Measurements from ENCODE around the gene SHC3. TPM values are rescaled to one million over a fixed set of nuclear protein-coding genes. Genes with fewer than 3 reads are reported as not detected.

SHC3 gene
- total RNA-seq, 4 donors from 2014 or later: 0.38 to 9.3 (median 4.4) TPM

DNA sequence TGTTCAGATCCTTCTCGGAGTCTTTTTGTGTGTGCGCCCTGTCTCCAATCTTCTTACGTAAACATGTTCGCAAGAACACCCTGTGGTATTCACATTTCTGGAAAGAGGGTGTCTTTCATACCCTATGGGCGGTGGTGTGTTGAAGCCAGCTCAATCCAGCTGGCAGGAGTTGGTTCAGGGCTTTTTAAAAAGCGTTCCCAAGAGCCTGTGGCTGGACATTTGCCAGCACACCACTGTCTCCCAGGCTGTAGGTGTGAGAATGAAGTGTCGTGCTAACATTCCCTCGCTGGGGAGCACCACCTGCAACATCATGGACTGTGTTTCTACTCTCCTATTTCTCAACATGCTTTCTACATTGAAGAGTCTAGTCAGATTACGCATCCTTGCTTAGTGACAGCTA lies 135.6 kb downstream of the SHC3 start:
- intact Hi-C loops (cut with DNase I): no loop called here
- Histone ChIP-seq H3K4me1 (peaks cover 0 to 11% (median 0%) of the 10 kb centered on the region in 3 donors), H3K4me3 (no peak overlapping the region), H3K36me3 (no peaks in the 10 kb centered on the region), H3K27me3 (no peaks in the 10 kb centered on the region), H3K27ac (no peak overlapping the region), H3K9me3 (no peaks in the 10 kb centered on the region)
- DNase-seq: no peak
- WGBS, 2 donors: 80 to 94% methylated on average over 9 of the region's 9 CpGs
- TF ChIP-seq, protein P1, sequence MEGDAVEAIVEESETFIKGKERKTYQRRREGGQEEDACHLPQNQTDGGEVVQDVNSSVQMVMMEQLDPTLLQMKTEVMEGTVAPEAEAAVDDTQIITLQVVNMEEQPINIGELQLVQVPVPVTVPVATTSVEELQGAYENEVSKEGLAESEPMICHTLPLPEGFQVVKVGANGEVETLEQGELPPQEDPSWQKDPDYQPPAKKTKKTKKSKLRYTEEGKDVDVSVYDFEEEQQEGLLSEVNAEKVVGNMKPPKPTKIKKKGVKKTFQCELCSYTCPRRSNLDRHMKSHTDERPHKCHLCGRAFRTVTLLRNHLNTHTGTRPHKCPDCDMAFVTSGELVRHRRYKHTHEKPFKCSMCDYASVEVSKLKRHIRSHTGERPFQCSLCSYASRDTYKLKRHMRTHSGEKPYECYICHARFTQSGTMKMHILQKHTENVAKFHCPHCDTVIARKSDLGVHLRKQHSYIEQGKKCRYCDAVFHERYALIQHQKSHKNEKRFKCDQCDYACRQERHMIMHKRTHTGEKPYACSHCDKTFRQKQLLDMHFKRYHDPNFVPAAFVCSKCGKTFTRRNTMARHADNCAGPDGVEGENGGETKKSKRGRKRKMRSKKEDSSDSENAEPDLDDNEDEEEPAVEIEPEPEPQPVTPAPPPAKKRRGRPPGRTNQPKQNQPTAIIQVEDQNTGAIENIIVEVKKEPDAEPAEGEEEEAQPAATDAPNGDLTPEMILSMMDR (IDR thresholded peaks at IDR 0.05): no peak
- TF ChIP-seq POLR2A (IDR thresholded peaks at IDR 0.05): no peak

GRCh38 chr9:89039664-89040063 lies 139.0 kb downstream of the SHC3 start:
- 95 to 97% methylated on average over 2 of the region's 2 CpGs for WGBS, 2 donors

DNA sequence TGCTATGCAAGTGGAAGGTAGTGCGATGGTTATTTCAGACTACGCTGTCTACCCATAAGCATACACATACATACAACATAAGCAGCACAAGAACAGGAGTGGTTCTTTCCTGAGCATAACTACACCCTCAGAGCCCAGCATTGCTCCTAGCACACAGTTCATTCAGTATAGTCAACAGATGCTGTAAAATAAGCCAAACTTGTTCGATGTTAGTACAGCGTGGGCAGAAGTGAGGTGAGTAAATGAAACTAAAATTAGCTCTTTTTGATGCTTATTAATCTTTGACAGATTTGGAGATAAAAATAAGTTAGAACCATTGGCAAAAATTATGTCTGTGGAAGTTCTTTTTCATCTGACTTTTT lies 139.5 kb downstream of the SHC3 start:
- TF ChIP-seq, protein P1 (IDR thresholded peaks at IDR 0.05): no peak
- TF ChIP-seq POLR2A (IDR thresholded peaks at IDR 0.05): no peak
- H3K27me3 ChIP-seq: no peaks in the 10 kb centered on the region
- 81 to 86% methylated on average over 4 of the region's 4 CpGs for WGBS, 2 donors
- peaks cover 0 to 16% (median 0%) of the 10 kb centered on the region in 3 donors for H3K4me1 ChIP-seq
- no peak for DNase-seq
- H3K9me3 ChIP-seq: no peaks in the 10 kb centered on the region
- H3K4me3 ChIP-seq: no peak overlapping the region
- no peaks in the 10 kb centered on the region for H3K36me3 ChIP-seq
- intact Hi-C loops (cut with DNase I): no loop called here
- peak overlapping the region in 2 of 4 donors; percentile 45 to 56 for H3K27ac ChIP-seq

More at GRCh38 chr9:89039664-89040063, 139.0 kb downstream of the SHC3 start:
- Histone ChIP-seq H3K27ac (no peak overlapping the region), H3K27me3 (no peaks in the 10 kb centered on the region), H3K4me3 (no peak overlapping the region), H3K36me3 (no peaks in the 10 kb centered on the region), H3K4me1 (peaks cover 0 to 16% (median 0%) of the 10 kb centered on the region in 3 donors), H3K9me3 (no peaks in the 10 kb centered on the region)
- no peak for TF ChIP-seq POLR2A (IDR thresholded peaks at IDR 0.05)
- TF ChIP-seq, protein P1 (IDR thresholded peaks at IDR 0.05): no peak
- no peak for DNase-seq
- intact Hi-C loops (cut with DNase I): no loop called here

GRCh38 chr9:89038382-89039103 lies 140.1 kb downstream of the SHC3 start:
- Histone ChIP-seq H3K27ac (peak overlapping the region in 3 of 4 donors; percentile 11 to 56 (median 45)), H3K4me3 (no peak overlapping the region), H3K4me1 (peaks cover 0 to 16% (median 0%) of the 10 kb centered on the region in 3 donors), H3K27me3 (no peaks in the 10 kb centered on the region), H3K36me3 (no peaks in the 10 kb centered on the region), H3K9me3 (no peaks in the 10 kb centered on the region)
- TF ChIP-seq POLR2A (IDR thresholded peaks at IDR 0.05): no peak
- TF ChIP-seq, protein P1 (IDR thresholded peaks at IDR 0.05): no peak
- intact Hi-C loops (cut with DNase I): no loop called here
- no peak for DNase-seq
- 32 to 37% methylated on average over 5 of the region's 5 CpGs for WGBS, 2 donors

DNA sequence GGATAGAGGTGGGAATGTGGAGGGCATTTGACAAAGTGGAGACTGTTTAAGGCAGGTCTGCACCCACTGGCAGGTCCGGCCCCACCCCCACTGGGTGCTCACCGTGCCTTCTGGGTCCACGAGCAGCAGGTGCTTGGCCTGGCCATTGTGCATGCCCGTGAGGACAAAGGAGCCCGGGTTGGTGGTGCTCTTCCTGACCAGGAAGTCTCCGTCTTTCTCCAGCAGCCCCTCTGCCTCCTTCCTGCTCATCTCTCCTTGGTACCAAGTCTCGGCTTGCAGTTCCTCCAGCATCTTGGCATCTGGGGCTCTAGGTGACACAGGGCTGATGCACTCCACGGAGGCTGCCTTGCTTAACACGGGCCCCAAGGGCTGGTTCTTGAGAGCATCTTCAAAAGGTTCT lies 140.7 kb downstream of the SHC3 start:
- WGBS, 2 donors: 80 to 93% methylated on average over 3 to 8 of the region's 9 CpGs
- intact Hi-C loops (cut with DNase I): no loop called here
- DNase-seq: no peak

More for the DNA sequence above, 140.7 kb downstream of the SHC3 start:
- no peak overlapping the region for H3K4me3 ChIP-seq
- no peaks in the 10 kb centered on the region for H3K9me3 ChIP-seq
- H3K27ac ChIP-seq: peak overlapping the region in 1 of 4 donors; percentile 12
- TF ChIP-seq POLR2A (IDR thresholded peaks at IDR 0.05): no peak
- TF ChIP-seq, protein P1 (IDR thresholded peaks at IDR 0.05): no peak
- H3K36me3 ChIP-seq: no peaks in the 10 kb centered on the region
- no peaks in the 10 kb centered on the region for H3K27me3 ChIP-seq
- H3K4me1 ChIP-seq: peaks cover 0 to 16% (median 0%) of the 10 kb centered on the region in 3 donors

All from esophagus squamous epithelium (tissue), 5 donors.